Calu3 (cell line): ENCODE results near the gene STK40. TPM values are rescaled to one million over a fixed set of nuclear protein-coding genes. Genes with fewer than 3 reads are reported as not detected.

Source experiments
- BruUV-seq: library from RNA; stranded (reverse); fragments of 400-500 nt; replicated peaks from 2 replicates; lab custom pipeline; 2021; lab: Mats Ljungman, UMichigan
- CTCF ChIA-PET: fragments of 300-600 bp; sonication (Branson Sonifier 250); formaldehyde crosslinking; loops from one replicate; lab custom pipeline; 2022; ENCODE audit warnings: antibody characterized with exemption; lab: Charles Lee
- DNase-seq: peaks from one replicate; pipeline ENCODE4 v3.0.0; 2022
- H3K27ac Mint-ChIP-seq: one replicate; pipeline ENCODE4 v1.8.0; 2022; ENCODE audit warnings: mixed read lengths; ENCODE audit not compliant: unreplicated experiment
- H3K27me3 Mint-ChIP-seq: one replicate; pipeline ENCODE4 v1.8.0; 2022; ENCODE audit warnings: mixed read lengths; ENCODE audit not compliant: unreplicated experiment
- H3K36me3 Mint-ChIP-seq: one replicate; pipeline ENCODE4 v1.8.0; 2022; ENCODE audit warnings: mild to moderate bottlenecking, moderate library complexity, mixed read lengths; ENCODE audit not compliant: insufficient read depth, unreplicated experiment
- H3K4me1 Mint-ChIP-seq: one replicate; pipeline ENCODE4 v1.8.0; 2022; ENCODE audit warnings: mild to moderate bottlenecking, low read depth, mixed read lengths; ENCODE audit not compliant: unreplicated experiment
- H3K4me3 Mint-ChIP-seq: one replicate; pipeline ENCODE4 v1.8.0; 2022; ENCODE audit warnings: mild to moderate bottlenecking, low read depth, moderate library complexity, mixed read lengths; ENCODE audit not compliant: unreplicated experiment
- H3K9me3 Mint-ChIP-seq: one replicate; pipeline ENCODE4 v1.8.0; 2022; ENCODE audit warnings: low read depth, mixed read lengths; ENCODE audit not compliant: unreplicated experiment
- CTCF ChIP-seq: fragments of 200-600 bp; IDR thresholded peaks from one replicate; pipeline ENCODE4 v1.8.0; 2022; ENCODE audit warnings: antibody characterized with exemption; ENCODE audit not compliant: unreplicated experiment
- intact Hi-C: fragments of 100-400 bp; cut with micrococcal nuclease; formaldehyde crosslinking; loops from one replicate; pipeline ENCODE4 v1.10.0; 2022; ENCODE audit not compliant: unreplicated experiment
- total RNA-seq: library from RNA; stranded (reverse); gene quantifications from 2 replicates; pipeline ENCODE4 v1.2.3, GENCODE V29; 2022

STK40 gene
- total RNA-seq, 1 experiment from 2014 or later: 44.5 TPM

GRCh38 chr1:36389261-36389660 lies 3.5 kb upstream of the STK40 start:
- no TSS peak for BruUV-seq
- no peak for TF ChIP-seq CTCF
- Mint-ChIP-seq H3K4me3 (no peak overlapping the region), H3K27ac (peak overlapping the region; percentile 56), H3K27me3 (no peaks in the 10 kb centered on the region), H3K9me3 (no peaks in the 10 kb centered on the region), H3K36me3 (peaks cover 51% of the 10 kb centered on the region), H3K4me1 (peaks cover 28% of the 10 kb centered on the region)
- CTCF ChIA-PET: no interaction called here
- intact Hi-C loops: no loop called here
- no peak for DNase-seq

- Mint-ChIP-seq H3K9me3 (no peaks in the 10 kb centered on the region), H3K27me3 (no peaks in the 10 kb centered on the region), H3K4me1 (peaks cover 43% of the 10 kb centered on the region), H3K4me3 (peak overlapping the region; percentile 90), H3K27ac (peak overlapping the region; percentile 100), H3K36me3 (peaks cover 62% of the 10 kb centered on the region)
- intact Hi-C loops: no loop called here
- DNase-seq: no peak
- no peak for TF ChIP-seq CTCF
- CTCF ChIA-PET: interaction anchor here (0.6 to 2.1 kb wide), 9 partner anchors 10 to 1545 kb away, joined by 3 to 12 read pairs (median 6); partner anchors contain the start of gene LSM10
- BruUV-seq: no TSS peak
These were observed 1.6 kb upstream of the STK40 start for GRCh38 chr1:36387141-36387949.

- Mint-ChIP-seq H3K27me3 (no peaks in the 10 kb centered on the region), H3K27ac (peak overlapping the region; percentile 100), H3K9me3 (no peaks in the 10 kb centered on the region), H3K4me1 (peaks cover 50% of the 10 kb centered on the region), H3K36me3 (peaks cover 60% of the 10 kb centered on the region), H3K4me3 (peak overlapping the region; percentile 90)
- BruUV-seq: TSS peak; percentile 60
- DNase-seq: peak; percentile 95
- intact Hi-C loops: no loop called here
- CTCF ChIA-PET: interaction anchor here (0.6 to 2.1 kb wide), 8 partner anchors 11 to 1546 kb away, joined by 3 to 12 read pairs (median 7); partner anchors contain the start of gene LSM10
- no peak for TF ChIP-seq CTCF
These were observed 779 bp upstream of the STK40 start for GRCh38 chr1:36386265-36387140.
